Vagina (tissue), 2 donors: ENCODE data around the gene CFAP46.

Source experiments
- POLR2A ChIP-seq, 2 donors: fragments of 450-650 bp; IDR thresholded peaks; one replicate each; pipeline ENCODE4 v1.6.1; 2017; ENCODE audit warnings: antibody characterized with exemption in 2 of 2, mild to moderate bottlenecking in 2 of 2, moderate library complexity in 2 of 2
- POLR2AphosphoS5 ChIP-seq, 2 donors: sonication (generic); formaldehyde crosslinking; IDR thresholded peaks; one replicate each; pipeline ENCODE4 v1.9.0; 2017; ENCODE audit warnings: antibody characterized with exemption in 2 of 2, mild to moderate bottlenecking in 2 of 2, low read depth in 1 of 2; ENCODE audit not compliant: insufficient read depth in 1 of 2
- TF ChIP-seq, protein P1 (sequence below), 3 experiments: fragments of 450-650 bp in 2 of 3; fragments of 200-600 bp in 1 of 3; sonication (generic) in 1 of 3; IDR thresholded peaks; one replicate each; pipeline ENCODE4 v1.5.1; 2017 to 2019; ENCODE audit warnings: antibody characterized with exemption in 3 of 3, mild to moderate bottlenecking in 2 of 3, moderate library complexity in 2 of 3

DNA sequence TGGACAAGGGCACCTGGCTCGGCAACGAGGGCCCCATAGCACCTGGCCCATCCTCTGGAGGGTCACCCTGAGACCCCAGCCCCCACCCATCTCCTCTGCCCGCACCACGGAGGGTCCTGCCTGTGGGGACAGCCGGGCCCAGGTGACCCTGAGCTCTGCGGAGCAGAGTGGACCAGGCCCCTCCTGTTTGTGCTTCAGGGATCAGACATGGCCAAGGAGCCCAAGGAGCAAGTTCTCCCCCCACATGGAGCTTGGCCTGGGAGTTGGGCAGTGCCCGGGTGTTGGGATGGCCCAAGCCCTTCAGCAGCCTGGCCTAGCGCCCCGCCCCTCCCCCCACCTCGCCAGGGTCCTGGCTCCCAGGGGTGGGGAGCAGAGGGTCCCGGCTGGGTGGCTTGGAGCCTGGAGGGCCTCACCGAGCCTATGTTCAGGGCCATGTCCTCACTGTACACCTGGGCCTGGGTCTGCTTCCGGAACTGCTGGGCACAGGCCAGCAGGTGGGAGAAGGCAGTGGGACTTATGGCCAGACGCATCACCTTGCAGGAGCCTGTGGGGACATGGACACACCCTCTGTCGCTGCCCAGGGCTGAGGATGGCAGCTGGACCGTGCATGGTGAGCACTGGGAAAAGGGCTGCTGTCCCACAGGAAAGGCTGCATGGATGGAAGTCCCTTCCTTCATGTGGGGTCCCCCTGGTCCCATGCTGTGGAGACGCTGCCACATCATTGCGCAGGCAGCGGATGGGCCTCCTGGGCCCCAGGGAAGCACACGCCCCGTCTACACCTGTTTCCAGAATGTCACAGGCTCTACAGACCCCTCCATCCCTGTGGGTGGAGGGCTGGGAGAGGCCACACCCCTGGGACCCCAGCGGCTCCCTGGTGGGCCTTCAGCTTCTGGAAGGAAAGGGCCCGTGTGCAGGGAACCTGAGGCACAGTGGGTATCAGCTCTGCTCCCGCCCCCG, 107.2 kb downstream of the CFAP46 start:
- TF ChIP-seq POLR2A (IDR thresholded peaks at IDR 0.05) (no peak), POLR2AphosphoS5 (IDR thresholded peaks at IDR 0.05; ENCODE audit: insufficient read depth in 1 of 2, low read depth in 1 of 2) (no peak)
- TF ChIP-seq, protein P1, sequence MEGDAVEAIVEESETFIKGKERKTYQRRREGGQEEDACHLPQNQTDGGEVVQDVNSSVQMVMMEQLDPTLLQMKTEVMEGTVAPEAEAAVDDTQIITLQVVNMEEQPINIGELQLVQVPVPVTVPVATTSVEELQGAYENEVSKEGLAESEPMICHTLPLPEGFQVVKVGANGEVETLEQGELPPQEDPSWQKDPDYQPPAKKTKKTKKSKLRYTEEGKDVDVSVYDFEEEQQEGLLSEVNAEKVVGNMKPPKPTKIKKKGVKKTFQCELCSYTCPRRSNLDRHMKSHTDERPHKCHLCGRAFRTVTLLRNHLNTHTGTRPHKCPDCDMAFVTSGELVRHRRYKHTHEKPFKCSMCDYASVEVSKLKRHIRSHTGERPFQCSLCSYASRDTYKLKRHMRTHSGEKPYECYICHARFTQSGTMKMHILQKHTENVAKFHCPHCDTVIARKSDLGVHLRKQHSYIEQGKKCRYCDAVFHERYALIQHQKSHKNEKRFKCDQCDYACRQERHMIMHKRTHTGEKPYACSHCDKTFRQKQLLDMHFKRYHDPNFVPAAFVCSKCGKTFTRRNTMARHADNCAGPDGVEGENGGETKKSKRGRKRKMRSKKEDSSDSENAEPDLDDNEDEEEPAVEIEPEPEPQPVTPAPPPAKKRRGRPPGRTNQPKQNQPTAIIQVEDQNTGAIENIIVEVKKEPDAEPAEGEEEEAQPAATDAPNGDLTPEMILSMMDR (IDR thresholded peaks at IDR 0.05) = no peak
